HEK293T (cell line): ENCODE measurements around the gene SLX4.

ENCODE experiments used
- ARNT ChIP-seq: fragments of 450-650 bp; IDR thresholded peaks from 2 replicates; pipeline ENCODE4 v1.6.1; 2017; ENCODE audit warnings: mild to moderate bottlenecking
- BHLHE40 ChIP-seq: fragments of 450-650 bp; IDR thresholded peaks from 2 replicates; pipeline ENCODE4 v1.6.1; 2016; ENCODE audit warnings: mild to moderate bottlenecking, moderate library complexity, borderline replicate concordance
- ELF4 ChIP-seq: fragments of 450-650 bp; IDR thresholded peaks from 2 replicates; pipeline ENCODE4 v1.6.1; 2017; ENCODE audit warnings: antibody characterized with exemption
- FOXA1 ChIP-seq: fragments of 450-650 bp; IDR thresholded peaks from 2 replicates; pipeline ENCODE4 v1.6.1; 2016; ENCODE audit warnings: mild to moderate bottlenecking
- FOXM1 ChIP-seq: fragments of 450-650 bp; IDR thresholded peaks from 2 replicates; pipeline ENCODE4 v1.6.1; 2017; ENCODE audit warnings: mild to moderate bottlenecking, borderline replicate concordance
- LEF1 ChIP-seq: fragments of 450-650 bp; IDR thresholded peaks from 2 replicates; pipeline ENCODE4 v1.6.1; 2017; ENCODE audit warnings: mild to moderate bottlenecking, borderline replicate concordance
- NFRKB ChIP-seq: fragments of 450-650 bp; IDR thresholded peaks from 2 replicates; pipeline ENCODE4 v1.6.1; 2016; ENCODE audit warnings: mild to moderate bottlenecking, moderate library complexity
- SP1 ChIP-seq: fragments of 450-650 bp; IDR thresholded peaks from 2 replicates; pipeline ENCODE4 v1.6.1; 2017
- SUZ12 ChIP-seq: fragments of 450-650 bp; IDR thresholded peaks from 2 replicates; pipeline ENCODE4 v1.6.1; 2016; ENCODE audit warnings: mild to moderate bottlenecking
- TARDBP ChIP-seq: fragments of 450-650 bp; IDR thresholded peaks from 2 replicates; pipeline ENCODE4 v1.6.1; 2016
- TF ChIP-seq, protein P1 (sequence below): fragments of 450-650 bp; IDR thresholded peaks from 2 replicates; pipeline ENCODE4 v1.6.1; 2016

DNA sequence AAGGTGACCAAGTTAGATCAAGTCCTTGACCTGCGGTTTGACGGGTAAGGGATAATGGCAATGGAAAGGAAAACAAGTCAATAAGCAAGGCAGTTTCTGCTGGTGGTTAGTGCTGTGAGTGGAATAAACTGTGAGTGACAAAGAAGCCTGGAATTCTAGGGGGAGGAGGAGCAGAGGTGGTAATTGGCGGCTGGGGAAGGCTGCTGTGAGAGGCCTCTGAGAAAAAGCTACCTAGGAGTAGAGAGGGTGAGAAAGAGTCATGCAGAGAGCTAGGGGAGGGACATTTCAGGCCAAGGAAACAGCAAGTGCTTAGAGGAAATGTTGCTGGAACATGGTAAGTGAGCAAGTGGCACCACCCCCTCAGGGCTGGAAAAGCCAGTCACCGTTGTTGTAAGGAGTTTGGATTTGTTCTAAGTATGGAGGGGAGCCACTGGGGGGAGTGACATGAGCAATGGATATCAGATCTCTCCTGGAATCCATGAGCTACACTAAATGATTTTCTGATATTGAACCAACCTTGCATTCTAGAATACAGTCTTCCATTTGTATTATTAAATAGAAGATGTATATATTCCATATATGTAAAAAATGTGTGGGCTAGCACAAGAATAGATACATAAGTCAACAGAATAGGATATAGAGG lies 40.9 kb downstream of the SLX4 start:
- no peak for TF ChIP-seq SUZ12
- no peak for TF ChIP-seq FOXA1
- no peak for TF ChIP-seq TARDBP
- no peak for TF ChIP-seq BHLHE40
- TF ChIP-seq ARNT: no peak
- TF ChIP-seq SP1: no peak
- no peak for TF ChIP-seq FOXM1
- TF ChIP-seq ELF4: no peak
- TF ChIP-seq, protein P1, sequence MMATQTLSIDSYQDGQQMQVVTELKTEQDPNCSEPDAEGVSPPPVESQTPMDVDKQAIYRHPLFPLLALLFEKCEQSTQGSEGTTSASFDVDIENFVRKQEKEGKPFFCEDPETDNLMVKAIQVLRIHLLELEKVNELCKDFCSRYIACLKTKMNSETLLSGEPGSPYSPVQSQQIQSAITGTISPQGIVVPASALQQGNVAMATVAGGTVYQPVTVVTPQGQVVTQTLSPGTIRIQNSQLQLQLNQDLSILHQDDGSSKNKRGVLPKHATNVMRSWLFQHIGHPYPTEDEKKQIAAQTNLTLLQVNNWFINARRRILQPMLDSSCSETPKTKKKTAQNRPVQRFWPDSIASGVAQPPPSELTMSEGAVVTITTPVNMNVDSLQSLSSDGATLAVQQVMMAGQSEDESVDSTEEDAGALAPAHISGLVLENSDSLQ: no peak
- no peak for TF ChIP-seq LEF1
- TF ChIP-seq NFRKB: no peak
